Measurements from ENCODE around the gene CNTN4. TPM values are rescaled to one million over a fixed set of nuclear protein-coding genes. Genes with fewer than 3 reads are reported as not detected.

CNTN4 gene
- total RNA-seq, 1 experiment from 2014 or later = not detected

DNA sequence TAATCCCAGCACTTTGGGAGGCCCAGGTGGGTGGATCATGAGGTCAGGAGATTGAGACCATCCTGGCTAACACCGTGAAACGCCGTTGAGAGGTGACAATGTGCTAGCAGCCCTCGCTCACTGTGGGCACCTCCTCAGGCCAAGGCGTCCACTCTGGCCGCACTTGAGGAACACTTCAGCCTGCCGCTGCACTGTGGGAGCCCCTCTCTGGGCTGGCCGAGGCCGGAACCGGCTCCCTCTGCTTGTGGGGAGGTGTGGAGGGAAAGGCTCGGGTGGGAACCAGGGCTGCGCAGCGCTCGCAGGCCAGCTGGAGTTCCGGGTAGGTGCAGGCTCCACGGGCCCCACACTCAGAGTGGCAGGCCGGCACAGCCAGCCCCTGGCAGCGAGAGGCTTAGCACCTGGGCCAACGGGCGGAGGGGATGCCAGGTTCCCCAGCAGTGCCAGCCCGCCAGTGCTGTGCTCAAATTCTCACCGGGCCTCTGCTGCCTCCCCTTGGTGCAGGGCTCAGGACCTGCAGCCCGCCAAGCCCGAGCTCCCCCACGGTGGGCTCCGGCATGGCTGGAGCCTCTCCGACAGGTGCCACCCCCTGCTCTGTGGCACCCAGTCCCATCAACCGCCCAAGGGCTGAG, 253.6 kb downstream of the CNTN4 start (continued):
- no peak for TF ChIP-seq ZNF281 (CRISPR knock-in tag; IDR thresholded peaks at IDR 0.05)
- no peak for TF ChIP-seq MXD4 (CRISPR knock-in tag; IDR thresholded peaks at IDR 0.05; ENCODE audit: borderline replicate concordance)
- TF ChIP-seq GTF2I (CRISPR knock-in tag; conservative IDR thresholded peaks at IDR 0.05) = no peak

- Mint-ChIP-seq H3K27me3 (ENCODE audit: low read depth) (peaks cover 3% of the 10 kb centered on the region), H3K9me3 (peaks cover 76% of the 10 kb centered on the region), H3K36me3 (peaks cover 69% of the 10 kb centered on the region), H3K4me3 (no peak overlapping the region), H3K27ac (no peak overlapping the region), H3K4me1 (no peaks in the 10 kb centered on the region)
- POLR2A ChIA-PET = no interaction called here
- CTCF ChIA-PET = no interaction called here
- ATAC-seq (no peak), DNase-seq (ENCODE audit: low spot score) (no peak)
- TF ChIP-seq NR2C2 (CRISPR knock-in tag; IDR thresholded peaks at IDR 0.05) (no peak), PRDM15 (CRISPR knock-in tag; IDR thresholded peaks at IDR 0.05) (no peak), ATF6 (CRISPR knock-in tag; IDR thresholded peaks at IDR 0.05) (no peak)
These were observed 256.0 kb downstream of the CNTN4 start for GRCh38 chr3:2354702-2355101.

- POLR2A ChIA-PET = no interaction called here
- no peak overlapping the region for H3K4me3 Mint-ChIP-seq
- TF ChIP-seq ZNF317 (CRISPR knock-in tag; IDR thresholded peaks at IDR 0.05; ENCODE audit: borderline replicate concordance, low read depth) (no peak), FOXJ3 (CRISPR knock-in tag; IDR thresholded peaks at IDR 0.05; ENCODE audit: borderline replicate concordance) (no peak), ETV6 (CRISPR knock-in tag; IDR thresholded peaks at IDR 0.05) (no peak), AR (CRISPR knock-in tag; IDR thresholded peaks at IDR 0.05) (no peak), ATF3 (CRISPR knock-in tag; conservative IDR thresholded peaks at IDR 0.05) (no peak), E2F1 (CRISPR knock-in tag; IDR thresholded peaks at IDR 0.05) (no peak), ZNF396 (CRISPR knock-in tag; IDR thresholded peaks at IDR 0.05; ENCODE audit: borderline replicate concordance) (no peak), ZNF232 (CRISPR knock-in tag; IDR thresholded peaks at IDR 0.05) (no peak)
- peaks cover 74% of the 10 kb centered on the region for H3K9me3 Mint-ChIP-seq
- H3K27me3 Mint-ChIP-seq (ENCODE audit: low read depth) = peaks cover 3% of the 10 kb centered on the region
- CTCF ChIA-PET = no interaction called here
- peaks cover 67% of the 10 kb centered on the region for H3K36me3 Mint-ChIP-seq
- ATAC-seq = no peak
- no peaks in the 10 kb centered on the region for H3K4me1 Mint-ChIP-seq
- DNase-seq (ENCODE audit: low spot score) = no peak
- no peak overlapping the region for H3K27ac Mint-ChIP-seq
These were observed 257.8 kb downstream of the CNTN4 start for GRCh38 chr3:2356298-2356950.
